H7 (cell line): ENCODE results near the gene RNU7-1. TPM values are rescaled to one million over a fixed set of nuclear protein-coding genes. Genes with fewer than 3 reads are reported as not detected.

Experiments used
- DNase-seq: peaks from one replicate; pipeline ENCODE4 v3.0.0; 2012
- H3K27me3 ChIP-seq: 2 replicates; pipeline ENCODE4 v1.6.0; 2011; ENCODE audit warnings: mild to moderate bottlenecking, low read length; ENCODE audit not compliant: control insufficient read depth, insufficient read depth
- H3K36me3 ChIP-seq: replicated peaks from 2 replicates; pipeline ENCODE4 v1.5.1; 2011; ENCODE audit warnings: low read length; ENCODE audit not compliant: control insufficient read depth, insufficient read depth
- H3K4me3 ChIP-seq: 2 replicates; pipeline ENCODE4 v1.5.1; 2011; ENCODE audit warnings: low read depth, mild to moderate bottlenecking, control low read depth, low read length, moderate library complexity; ENCODE audit not compliant: insufficient read depth
- total RNA-seq: library from RNA; depleted of rRNA; stranded (reverse); fragments of >200 nt; shearing (Covaris generic); gene quantifications from 2 replicates; pipeline ENCODE4 v1.2.3, GENCODE V29; 2014

RNU7-1 gene
- total RNA-seq, 1 experiment from 2014 or later, result not detected

GRCh38 chr12:6939191-6939540 lies 4.5 kb upstream of the RNU7-1 start:
- no peak for DNase-seq
- Histone ChIP-seq H3K27me3 (no peaks in the 10 kb centered on the region), H3K36me3 (peaks cover 16% of the 10 kb centered on the region), H3K4me3 (no peak overlapping the region)

GRCh38 chr12:6941267-6941666 lies 2.3 kb upstream of the RNU7-1 start:
- no peak overlapping the region for H3K4me3 ChIP-seq
- no peaks in the 10 kb centered on the region for H3K27me3 ChIP-seq
- H3K36me3 ChIP-seq, result peaks cover 9% of the 10 kb centered on the region
- DNase-seq, result no peak

GRCh38 chr12:6941782-6942181 lies 1.8 kb upstream of the RNU7-1 start:
- peaks cover 9% of the 10 kb centered on the region for H3K36me3 ChIP-seq
- no peak overlapping the region for H3K4me3 ChIP-seq
- H3K27me3 ChIP-seq, result no peaks in the 10 kb centered on the region
- DNase-seq, result peak; percentile 42

GRCh38 chr12:6942331-6942665 lies 1.3 kb upstream of the RNU7-1 start:
- Histone ChIP-seq H3K36me3 (peaks cover 9% of the 10 kb centered on the region), H3K27me3 (no peaks in the 10 kb centered on the region), H3K4me3 (no peak overlapping the region)
- peak; percentile 50 for DNase-seq

- peaks cover 9% of the 10 kb centered on the region for H3K36me3 ChIP-seq
- peak; percentile 97 for DNase-seq
- no peaks in the 10 kb centered on the region for H3K27me3 ChIP-seq
- H3K4me3 ChIP-seq, result no peak overlapping the region
These were observed 261 bp upstream of the RNU7-1 start for GRCh38 chr12:6943389-6943721.

- H3K36me3 ChIP-seq, result peaks cover 8% of the 10 kb centered on the region
- peak; percentile 93 for DNase-seq
- H3K4me3 ChIP-seq, result peak overlapping the region; percentile 92
- H3K27me3 ChIP-seq, result no peaks in the 10 kb centered on the region
These were observed 968 bp downstream of the RNU7-1 start for GRCh38 chr12:6944381-6945186.

GRCh38 chr12:6945613-6946012 lies 2.0 kb downstream of the RNU7-1 start:
- Histone ChIP-seq H3K4me3 (peak overlapping the region; percentile 40; the same call in 1 of the 2 replicates), H3K36me3 (peaks cover 6% of the 10 kb centered on the region), H3K27me3 (no peaks in the 10 kb centered on the region)
- DNase-seq, result no peak

GRCh38 chr12:6946033-6946919 lies 2.7 kb downstream of the RNU7-1 start:
- Histone ChIP-seq H3K4me3 (peak overlapping the region; percentile 57), H3K27me3 (no peaks in the 10 kb centered on the region), H3K36me3 (peaks cover 1% of the 10 kb centered on the region; the same call in 1 of the 2 replicates)
- DNase-seq, result peak; percentile 97

- H3K4me3 ChIP-seq, result peak overlapping the region; percentile 57
- no peaks in the 10 kb centered on the region for H3K36me3 ChIP-seq
- H3K27me3 ChIP-seq, result no peaks in the 10 kb centered on the region
- no peak for DNase-seq
These were observed 3.3 kb downstream of the RNU7-1 start for GRCh38 chr12:6946920-6947374.

GRCh38 chr12:6947615-6948014 lies 4.0 kb downstream of the RNU7-1 start:
- no peak for DNase-seq
- no peaks in the 10 kb centered on the region for H3K36me3 ChIP-seq
- H3K27me3 ChIP-seq, result no peaks in the 10 kb centered on the region
- no peak overlapping the region for H3K4me3 ChIP-seq

- Histone ChIP-seq H3K27me3 (no peaks in the 10 kb centered on the region), H3K36me3 (no peaks in the 10 kb centered on the region), H3K4me3 (no peak overlapping the region)
- no peak for DNase-seq
These were observed 5.4 kb downstream of the RNU7-1 start for GRCh38 chr12:6948873-6949594.

- Histone ChIP-seq H3K36me3 (no peaks in the 10 kb centered on the region), H3K27me3 (no peaks in the 10 kb centered on the region), H3K4me3 (no peak overlapping the region)
- DNase-seq, result no peak
These were observed 6.8 kb downstream of the RNU7-1 start for GRCh38 chr12:6950401-6950801.

GRCh38 chr12:6950811-6951540 lies 7.4 kb downstream of the RNU7-1 start, which contains the start of gene PTPN6:
TSS of gene PTPN6 (plus strand) at chr12:6951356. CDS start at chr12:6951513, 157 bp downstream.
- Histone ChIP-seq H3K36me3 (no peaks in the 10 kb centered on the region), H3K27me3 (no peaks in the 10 kb centered on the region), H3K4me3 (no peak within 1 kb of the TSS)
- peak; percentile 67 for DNase-seq

- H3K27me3 ChIP-seq, result no peaks in the 10 kb centered on the region
- no peak for DNase-seq
- no peaks in the 10 kb centered on the region; the same call in 1 of the 2 replicates for H3K36me3 ChIP-seq
- H3K4me3 ChIP-seq, result no peak overlapping the region
These were observed 8.0 kb downstream of the RNU7-1 start for GRCh38 chr12:6951551-6952120.
